GM21619 (cell line): ENCODE measurements around the gene BTBD6.

Experiments
- ATAC-seq: cut with Tn5 transposase; IDR thresholded peaks from one replicate; pipeline ENCODE4 v1.9.1; 2021; ENCODE audit not compliant: unreplicated experiment

Gene BTBD6

DNA sequence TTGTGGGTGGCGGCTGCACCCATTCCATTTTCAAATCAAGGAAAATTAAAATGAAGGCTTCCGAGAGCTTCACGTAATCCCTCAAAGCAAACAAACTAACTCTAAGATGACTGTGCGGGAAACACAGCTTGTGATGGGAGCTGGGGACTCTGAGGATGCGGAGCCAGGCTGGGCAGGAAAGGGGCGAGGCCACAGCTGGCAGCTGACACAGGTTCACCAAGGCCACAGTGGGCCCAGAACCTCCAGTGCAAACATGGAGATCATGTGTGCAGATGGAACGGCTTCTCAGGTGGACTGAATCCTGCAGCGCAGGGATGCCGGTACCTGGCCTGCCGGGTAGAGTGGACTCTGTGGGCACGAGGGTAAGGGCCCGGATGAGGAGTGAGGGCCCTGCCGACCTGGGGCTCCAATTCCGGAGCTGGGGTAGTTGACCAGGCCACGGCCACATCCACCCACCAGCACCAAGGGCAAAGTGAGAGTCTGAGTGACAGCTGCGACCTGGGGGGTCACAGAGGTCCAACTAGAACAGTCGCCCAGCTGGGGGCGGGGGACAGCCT, 19.2 kb upstream of the BTBD6 start:
- no peak for ATAC-seq

- ATAC-seq = no peak
Measured at GRCh38 chr14:105240811-105241576, 7.3 kb upstream of the BTBD6 start.

- no peak for ATAC-seq
Measured at GRCh38 chr14:105241641-105242040, 6.7 kb upstream of the BTBD6 start.

- ATAC-seq = no peak
Measured at GRCh38 chr14:105244334-105244733, 4.0 kb upstream of the BTBD6 start.

GRCh38 chr14:105247026-105247425, 1.3 kb upstream of the BTBD6 start:
- no peak for ATAC-seq

GRCh38 chr14:105247715-105248367, 492 bp upstream of the BTBD6 start:
- ATAC-seq = peak; percentile 9

- ATAC-seq = no peak
Measured at GRCh38 chr14:105249182-105250007, 1.1 kb downstream of the BTBD6 start.

DNA sequence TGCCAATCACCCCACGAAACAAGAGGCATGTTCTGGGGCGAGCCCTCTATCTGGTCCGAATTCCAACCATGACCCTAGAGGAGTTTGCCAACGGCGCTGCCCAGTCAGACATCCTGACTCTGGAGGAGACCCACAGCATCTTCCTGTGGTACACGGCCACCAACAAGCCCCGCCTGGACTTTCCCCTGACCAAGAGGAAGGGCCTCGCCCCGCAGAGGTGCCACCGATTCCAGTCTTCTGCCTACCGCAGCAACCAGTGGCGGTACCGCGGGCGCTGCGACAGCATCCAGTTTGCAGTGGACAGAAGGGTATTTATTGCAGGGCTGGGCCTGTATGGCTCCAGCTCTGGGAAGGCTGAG, 1.7 kb downstream of the BTBD6 start:
- no peak for ATAC-seq

DNA sequence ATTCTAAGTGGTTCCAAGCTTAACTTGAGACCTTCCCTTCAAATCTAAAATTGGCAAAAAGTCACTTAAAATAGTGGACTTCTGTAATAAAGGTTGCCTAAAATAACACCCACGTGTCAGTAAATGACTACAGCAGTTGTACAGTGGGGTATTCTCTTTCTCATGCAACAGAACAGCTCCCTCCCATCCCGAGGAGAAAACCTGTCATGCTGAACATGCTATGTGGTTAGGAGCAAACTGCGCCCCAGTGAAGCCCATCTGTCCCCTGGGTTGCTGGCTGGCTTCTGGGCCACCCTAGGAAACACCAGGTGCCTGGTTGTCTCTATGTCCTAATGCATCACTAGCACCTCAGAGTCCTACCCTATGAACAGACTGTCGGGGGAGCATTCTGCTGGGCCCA, 2.7 kb downstream of the BTBD6 start:
- no peak for ATAC-seq

DNA sequence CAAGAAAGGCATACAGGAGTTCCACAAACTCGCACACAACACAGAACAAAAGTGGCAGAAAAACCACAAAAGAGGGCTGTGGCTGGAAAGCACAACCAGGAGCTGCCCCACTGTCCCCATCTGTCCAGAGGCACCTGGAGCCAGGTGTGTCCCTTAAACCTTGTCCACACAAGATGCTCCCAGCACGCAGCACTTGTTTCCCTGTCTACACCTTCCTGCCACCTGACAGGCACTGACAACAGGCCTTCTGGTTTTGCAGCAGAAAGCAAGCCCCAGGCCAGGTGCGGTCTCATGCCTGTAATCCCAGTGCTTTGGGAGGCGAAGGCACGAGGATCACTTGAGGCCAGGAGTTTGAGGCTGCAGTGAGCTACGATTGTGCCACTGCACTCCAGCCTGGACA, 3.6 kb downstream of the BTBD6 start:
- ATAC-seq = no peak

DNA sequence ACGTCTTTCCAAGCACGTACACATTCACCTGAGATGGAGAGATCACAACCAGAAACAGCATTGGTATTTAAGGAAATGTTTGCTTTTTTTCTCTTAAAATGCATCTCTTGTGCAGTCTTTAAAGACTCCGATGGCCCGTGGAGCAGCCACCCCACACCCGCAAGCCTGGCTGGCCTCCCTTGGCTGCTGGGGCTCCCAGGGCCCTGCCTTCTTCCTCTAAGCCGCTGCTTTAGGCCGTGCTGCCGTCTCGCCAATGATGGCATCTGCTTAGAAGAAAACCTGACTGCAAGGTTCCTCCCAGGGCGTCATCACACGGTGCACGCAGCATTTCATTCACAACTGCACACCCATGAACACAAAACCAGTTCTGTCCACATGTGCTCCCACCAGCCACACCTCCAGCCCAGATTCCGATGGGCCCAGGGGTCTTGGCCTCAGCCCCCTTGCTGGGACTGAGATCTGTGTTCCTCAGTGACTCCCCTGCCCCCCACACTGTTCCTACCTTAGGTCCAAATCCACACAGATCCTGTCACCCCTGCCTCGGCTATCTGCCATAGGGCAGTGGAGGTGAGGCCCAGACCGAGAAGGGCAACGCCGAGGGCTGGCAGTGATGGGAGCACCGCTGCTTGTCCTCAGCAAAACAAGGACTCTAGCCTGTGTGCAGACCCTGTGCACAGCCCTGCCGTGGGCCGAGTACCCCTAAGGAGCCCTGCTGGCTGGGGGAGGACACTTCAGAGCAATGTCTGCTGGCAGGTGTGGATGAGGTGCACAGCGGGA, 4.4 kb downstream of the BTBD6 start:
- no peak for ATAC-seq

DNA sequence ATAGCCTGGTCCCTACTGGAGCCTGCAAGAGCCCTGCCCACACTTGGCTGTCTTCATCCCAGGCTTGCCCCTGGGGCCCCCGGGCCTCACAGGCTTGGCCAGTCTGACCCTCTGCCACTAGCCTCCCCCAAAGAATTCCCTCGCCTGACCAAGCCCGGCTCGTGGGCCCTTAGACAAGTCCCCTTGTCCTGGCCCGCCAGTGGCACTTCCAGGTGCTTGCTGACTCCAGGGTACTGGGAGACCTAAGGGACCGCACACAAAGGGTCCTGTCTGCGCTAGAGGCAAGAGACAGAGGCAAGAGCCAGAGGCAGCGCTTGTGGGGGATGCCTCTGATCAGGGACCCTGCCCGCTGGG, 5.0 kb downstream of the BTBD6 start:
- ATAC-seq = no peak

DNA sequence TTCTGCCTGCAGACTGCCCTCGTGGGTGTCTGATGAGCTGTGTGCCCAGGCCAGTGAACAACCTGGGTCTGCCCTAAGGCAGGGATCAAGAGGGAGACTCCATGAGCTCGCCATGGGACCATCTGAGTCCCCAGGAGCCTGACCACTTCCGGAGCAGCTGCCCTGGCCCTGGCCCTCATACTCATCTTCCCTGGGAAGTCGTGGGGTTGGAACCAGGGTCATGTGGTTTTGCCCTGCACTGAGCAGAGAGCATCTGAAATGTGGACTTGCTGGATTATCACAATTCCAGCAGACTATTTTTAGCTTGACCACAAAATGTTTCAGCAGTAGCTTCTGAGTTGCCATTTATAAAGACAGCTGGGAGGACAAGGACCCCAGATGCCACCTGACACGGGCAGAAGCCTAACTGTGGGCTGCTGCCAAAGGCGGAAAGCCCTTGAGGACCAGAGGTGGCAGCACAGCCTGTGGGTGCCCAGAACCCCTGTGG, 6.7 kb downstream of the BTBD6 start:
- ATAC-seq = no peak

DNA sequence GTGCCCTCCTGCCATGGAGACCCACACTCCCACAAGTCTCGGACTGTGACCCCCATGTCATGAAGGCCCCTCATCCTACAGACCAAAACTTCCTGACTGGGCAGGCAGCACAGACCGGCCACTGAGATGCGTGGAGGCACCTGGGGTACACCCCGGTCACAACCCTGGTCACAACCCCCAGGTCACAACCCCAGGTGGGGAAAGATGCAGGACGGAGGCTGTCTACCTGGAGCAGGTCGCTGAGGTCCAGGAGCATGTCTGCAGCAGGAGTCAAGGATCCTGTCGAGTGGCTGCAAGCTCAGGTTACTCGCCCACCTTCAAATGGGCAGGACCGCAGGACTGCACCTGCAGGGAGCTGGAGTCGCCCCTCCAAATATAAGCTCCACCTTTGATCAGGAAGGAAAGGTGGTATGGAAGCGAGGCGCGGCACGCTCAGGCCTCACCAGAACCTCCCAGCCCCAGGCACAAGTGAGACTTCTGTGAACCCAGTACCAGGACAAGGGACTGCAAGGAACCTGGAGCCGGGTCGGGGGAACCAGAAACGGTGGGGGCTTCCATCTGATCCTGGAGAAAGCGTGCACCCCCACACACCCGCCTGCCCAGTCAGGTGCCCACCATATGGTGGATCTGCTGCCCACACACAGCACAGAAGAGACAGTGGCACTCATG, 8.1 kb downstream of the BTBD6 start:
- ATAC-seq = no peak

- ATAC-seq = no peak
Measured at GRCh38 chr14:105257464-105257863, 9.1 kb downstream of the BTBD6 start.

DNA sequence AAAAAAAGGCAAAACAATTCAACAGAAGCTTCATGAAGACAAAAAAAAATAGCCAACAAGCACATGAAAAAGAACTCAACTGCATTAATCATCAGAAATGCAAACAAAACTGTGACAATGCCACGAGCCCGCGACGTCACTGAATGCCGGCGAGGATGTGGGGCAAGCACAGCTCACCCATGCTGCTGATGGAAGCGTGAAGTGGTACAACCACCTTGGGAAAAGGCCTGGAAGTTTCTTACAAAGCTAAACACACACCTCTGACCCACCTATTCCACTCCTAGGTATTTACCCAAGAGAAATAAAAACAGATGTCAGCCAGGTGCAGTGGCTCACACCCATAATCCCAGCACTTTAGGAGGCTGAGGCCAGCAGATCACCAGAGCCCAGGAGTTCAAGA, 10.5 kb downstream of the BTBD6 start:
- no peak for ATAC-seq

DNA sequence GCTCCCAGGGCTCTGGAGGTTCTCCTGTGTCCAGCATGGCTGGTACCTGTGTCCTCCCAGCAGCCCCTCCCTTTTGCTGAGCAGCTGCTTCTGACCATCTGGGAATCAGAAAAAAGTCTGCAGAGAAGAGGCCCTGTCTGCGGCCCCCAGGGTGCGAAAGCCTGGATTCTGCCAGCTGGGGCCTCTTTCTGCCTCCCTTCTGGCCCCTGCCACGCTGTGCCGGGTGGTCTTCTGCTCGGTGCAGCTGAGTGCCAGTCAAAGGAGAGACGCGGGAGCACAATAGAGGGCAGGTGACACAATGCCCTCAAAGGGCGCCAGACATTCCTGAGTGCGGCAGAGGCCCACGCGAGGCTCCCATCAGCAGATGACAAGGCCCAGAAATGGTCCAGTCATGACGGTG, 12.6 kb downstream of the BTBD6 start:
- no peak for ATAC-seq

- no peak for ATAC-seq
Measured at GRCh38 chr14:105261781-105262180, 13.4 kb downstream of the BTBD6 start.

DNA sequence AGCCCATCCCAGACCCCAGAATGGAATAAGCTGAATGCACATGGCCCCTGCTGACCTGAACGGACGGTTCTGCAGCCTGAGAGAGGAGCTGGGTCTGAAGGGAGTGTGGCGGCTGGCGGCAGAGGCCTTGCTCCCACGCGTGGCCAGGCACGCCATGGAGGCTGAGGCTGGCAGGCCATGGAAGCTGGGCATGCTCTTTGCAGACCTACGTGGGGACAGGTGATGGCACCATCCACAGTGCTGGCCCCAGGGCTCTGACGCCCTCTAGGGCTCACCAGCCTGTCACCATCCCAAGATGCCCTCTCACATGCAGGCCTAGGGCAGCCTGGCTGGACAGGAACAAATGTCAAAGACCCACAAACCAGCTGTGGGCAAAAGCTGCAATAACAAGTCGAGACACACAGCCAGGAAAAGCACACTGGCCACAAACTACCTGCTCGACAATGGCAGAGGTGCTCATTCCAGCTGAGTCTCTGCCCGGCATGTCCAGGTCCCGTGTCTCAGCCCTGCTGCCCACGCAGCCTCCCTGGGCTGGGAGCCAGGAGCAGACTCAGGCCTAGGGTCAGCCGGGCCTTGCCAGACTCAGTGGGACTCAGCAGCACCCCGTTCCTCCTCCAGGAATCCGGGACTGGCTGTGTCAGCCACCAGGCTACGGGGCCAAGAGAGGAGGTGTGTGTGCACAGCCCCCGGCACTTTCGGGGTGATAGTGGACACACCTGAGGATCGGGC, 19.7 kb downstream of the BTBD6 start:
- ATAC-seq = no peak
